Measurements from ENCODE around the gene SCRN1.
"Not testable (repeated sequence)": the region's sequence is repeated elsewhere in the genome, so short reads cannot be mapped to it uniquely, and the experiment has no call there.

SCRN1 gene

GRCh38 chr7:29970158-29970557, 19.4 kb downstream of the SCRN1 start:
- DNase-seq (ENCODE audit: insufficient read length, low spot score) (no peak), FAIRE-seq (no peak)

DNA sequence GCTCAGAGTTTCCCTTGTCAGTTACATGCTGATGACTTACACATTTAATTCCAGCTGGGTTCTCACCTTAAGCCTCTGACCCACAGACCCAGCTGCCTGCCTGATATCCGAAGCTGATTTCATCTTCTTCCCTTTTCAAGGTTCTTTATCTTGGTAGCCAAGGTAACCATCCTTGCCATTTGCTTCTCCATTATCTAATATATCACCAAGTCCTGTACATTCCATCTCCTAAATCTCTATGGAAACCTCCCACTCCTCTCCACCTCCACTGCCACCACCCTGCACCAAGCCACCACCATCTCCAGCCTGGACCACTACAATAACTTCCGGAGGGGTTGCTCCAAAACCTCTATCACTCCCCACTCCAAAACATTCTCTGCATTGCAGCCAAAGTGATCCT, 19.9 kb downstream of the SCRN1 start:
- no peak for FAIRE-seq
- DNase-seq (ENCODE audit: insufficient read length, low spot score): no peak

DNA sequence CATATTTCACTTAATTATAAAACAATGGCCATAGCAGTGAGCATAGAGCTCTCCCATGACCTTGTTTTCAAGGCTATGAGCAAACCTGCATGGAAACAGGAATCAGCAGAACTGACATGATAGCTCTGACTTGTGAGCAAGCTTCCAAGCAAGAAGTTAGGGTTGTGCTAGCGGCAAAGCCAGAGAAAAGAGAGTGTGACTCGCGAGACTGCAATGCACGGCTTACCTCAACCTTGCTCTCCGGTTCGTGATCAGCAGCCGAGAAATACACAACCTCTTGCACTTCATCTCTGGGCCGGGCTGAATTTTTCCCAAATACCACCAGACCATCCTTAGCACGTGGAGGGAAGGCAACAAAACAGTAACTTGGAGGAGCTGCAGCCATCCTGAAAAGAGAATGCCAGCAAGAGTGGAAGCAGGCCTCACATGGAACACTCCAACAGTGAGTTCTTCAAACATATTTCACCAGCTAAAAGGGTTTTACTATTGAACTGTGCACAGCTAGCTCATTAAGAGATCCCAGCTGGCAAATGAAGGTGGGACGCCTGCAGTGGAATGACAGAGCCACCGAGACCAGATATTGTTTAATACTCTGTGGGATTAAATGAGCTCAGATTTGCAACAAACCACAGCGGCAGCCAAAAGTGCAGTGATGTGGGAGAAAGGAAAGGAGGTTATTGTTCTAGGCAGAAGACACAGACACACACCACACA, 20.8 kb downstream of the SCRN1 start:
- peak; percentile 60 for DNase-seq (ENCODE audit: insufficient read length, low spot score)
- peak; percentile 91 for FAIRE-seq

- FAIRE-seq (no peak), DNase-seq (ENCODE audit: insufficient read length, low spot score) (no peak)
These were observed 24.6 kb downstream of the SCRN1 start for GRCh38 chr7:29965030-29965429.

- DNase-seq (ENCODE audit: insufficient read length, low spot score) (no peak), FAIRE-seq (no peak)
These were observed 27.6 kb downstream of the SCRN1 start for GRCh38 chr7:29962035-29962434.

- FAIRE-seq; DNase-seq (ENCODE audit: insufficient read length, low spot score): not testable (repeated sequence)
These were observed 28.0 kb downstream of the SCRN1 start for GRCh38 chr7:29961611-29962010.

- no peak for DNase-seq (ENCODE audit: insufficient read length, low spot score)
These were observed 30.8 kb downstream of the SCRN1 start for GRCh38 chr7:29958667-29959358.

GRCh38 chr7:29957521-29958310, 31.9 kb downstream of the SCRN1 start:
- FAIRE-seq (no peak), DNase-seq (ENCODE audit: insufficient read length, low spot score) (no peak)

More at GRCh38 chr7:29958667-29959358, 30.8 kb downstream of the SCRN1 start:
- no peak for FAIRE-seq

DNA sequence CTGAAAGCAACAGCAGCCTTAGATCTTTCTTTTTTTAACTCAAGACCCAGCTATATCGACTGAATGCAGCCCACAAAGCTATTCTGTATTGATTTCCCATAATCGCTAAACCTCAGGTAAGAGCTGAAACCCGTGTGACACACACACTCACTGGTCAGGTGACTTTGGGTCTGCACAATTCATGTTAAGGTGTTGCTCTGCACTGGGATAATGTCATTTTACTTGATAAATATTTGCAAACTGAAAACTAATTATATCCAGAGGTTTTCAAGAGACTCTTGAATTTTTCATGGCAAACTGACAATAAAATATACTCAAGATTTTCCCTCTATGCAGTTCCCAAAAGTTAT, 33.1 kb downstream of the SCRN1 start:
- no peak for DNase-seq (ENCODE audit: insufficient read length, low spot score)
- FAIRE-seq: no peak

DNA sequence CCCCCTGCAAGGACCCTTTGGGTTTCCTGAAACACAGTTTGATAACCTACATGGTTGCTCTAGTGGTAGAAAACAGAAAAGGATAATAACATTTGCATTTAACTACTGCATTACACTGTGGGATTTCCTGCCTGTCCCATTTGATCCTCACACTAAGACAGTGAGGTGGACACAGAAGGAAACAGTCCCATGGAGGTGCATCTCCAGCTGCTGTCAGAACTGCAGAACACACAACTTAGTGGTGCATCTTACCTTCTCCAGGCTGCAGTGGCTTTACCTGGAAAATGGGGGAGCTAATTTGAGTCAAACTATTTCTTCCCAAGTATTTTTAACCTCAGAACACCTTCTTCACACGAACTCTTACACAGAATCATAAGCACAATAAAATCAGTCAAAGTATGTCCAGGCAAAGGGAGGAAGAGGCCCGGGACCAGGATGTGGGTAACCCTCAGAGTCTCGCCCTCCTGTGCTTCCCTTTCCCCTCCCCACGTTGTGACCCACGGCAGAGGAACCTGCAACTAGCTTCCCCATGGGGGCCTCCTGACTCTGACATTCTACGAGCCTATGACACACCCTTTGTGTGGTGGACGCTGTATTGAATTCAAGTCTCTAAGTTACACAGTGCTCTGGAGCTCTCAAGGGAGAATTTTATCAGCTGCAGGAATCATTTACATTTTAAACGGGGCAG, 33.7 kb downstream of the SCRN1 start:
- DNase-seq (ENCODE audit: insufficient read length, low spot score): no peak
- no peak for FAIRE-seq

DNA sequence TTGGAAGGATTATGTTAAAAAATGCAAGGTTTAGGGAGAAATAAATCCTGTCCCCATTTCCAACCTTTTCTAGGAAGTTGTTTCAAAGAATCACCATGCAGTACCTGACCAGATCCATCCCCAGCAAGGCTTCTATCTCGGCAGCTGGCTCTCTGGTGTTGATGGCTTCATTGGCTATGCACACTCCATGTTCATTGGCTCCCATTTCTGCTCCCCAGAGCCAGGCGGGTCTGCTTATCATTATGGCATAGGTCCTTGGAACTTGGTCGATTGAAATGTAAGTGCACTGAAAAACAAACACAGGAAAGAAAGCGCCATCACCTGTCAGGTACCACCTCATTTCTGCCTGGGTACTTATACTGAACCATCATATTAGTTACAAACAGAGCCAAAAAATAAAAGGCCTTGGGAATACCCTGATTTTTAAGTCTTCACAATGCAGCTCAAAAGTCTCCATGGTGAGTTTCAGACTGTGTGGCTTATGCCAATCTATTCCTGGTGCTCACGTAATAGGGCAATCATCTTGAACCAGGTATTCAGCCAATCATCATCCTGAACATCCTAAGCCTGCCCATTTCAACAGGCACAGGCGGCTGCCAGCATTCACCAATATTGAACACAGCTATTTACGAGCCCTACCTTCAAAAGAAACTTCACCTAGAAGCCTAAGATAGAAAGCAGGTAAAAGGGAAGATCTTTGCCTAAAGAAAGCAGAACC, 34.4 kb downstream of the SCRN1 start:
- FAIRE-seq (no peak), DNase-seq (ENCODE audit: insufficient read length, low spot score) (no peak)

GRCh38 chr7:29953726-29954347, 35.8 kb downstream of the SCRN1 start:
- DNase-seq (ENCODE audit: insufficient read length, low spot score): no peak
- FAIRE-seq: no peak

DNA sequence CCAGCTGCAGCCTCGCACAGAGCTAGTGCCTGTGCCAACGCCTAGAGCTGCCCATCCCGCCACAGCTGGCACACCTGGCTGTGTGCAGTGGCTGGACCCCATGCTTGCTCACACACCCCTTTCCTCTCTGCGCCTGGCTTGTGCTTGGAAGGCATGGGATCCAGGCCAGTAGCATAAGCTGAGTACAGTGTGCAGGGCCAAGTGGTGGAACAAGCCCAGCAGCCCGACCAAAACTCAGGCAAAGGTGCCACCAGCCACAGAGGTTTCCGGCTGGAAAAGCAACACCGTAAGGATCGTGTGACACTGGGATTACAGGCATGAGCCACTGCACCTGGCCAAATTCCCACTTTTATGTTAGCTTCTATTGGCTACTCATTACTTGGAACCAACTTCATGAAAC, 38.4 kb downstream of the SCRN1 start:
- DNase-seq (ENCODE audit: insufficient read length, low spot score) (no peak), FAIRE-seq (no peak)

- DNase-seq (ENCODE audit: insufficient read length, low spot score) (no peak), FAIRE-seq (no peak)
These were observed 39.1 kb downstream of the SCRN1 start for GRCh38 chr7:29950480-29950879.

- FAIRE-seq: no peak
- no peak for DNase-seq (ENCODE audit: insufficient read length, low spot score)
These were observed 41.0 kb downstream of the SCRN1 start for GRCh38 chr7:29948587-29948986.

DNA sequence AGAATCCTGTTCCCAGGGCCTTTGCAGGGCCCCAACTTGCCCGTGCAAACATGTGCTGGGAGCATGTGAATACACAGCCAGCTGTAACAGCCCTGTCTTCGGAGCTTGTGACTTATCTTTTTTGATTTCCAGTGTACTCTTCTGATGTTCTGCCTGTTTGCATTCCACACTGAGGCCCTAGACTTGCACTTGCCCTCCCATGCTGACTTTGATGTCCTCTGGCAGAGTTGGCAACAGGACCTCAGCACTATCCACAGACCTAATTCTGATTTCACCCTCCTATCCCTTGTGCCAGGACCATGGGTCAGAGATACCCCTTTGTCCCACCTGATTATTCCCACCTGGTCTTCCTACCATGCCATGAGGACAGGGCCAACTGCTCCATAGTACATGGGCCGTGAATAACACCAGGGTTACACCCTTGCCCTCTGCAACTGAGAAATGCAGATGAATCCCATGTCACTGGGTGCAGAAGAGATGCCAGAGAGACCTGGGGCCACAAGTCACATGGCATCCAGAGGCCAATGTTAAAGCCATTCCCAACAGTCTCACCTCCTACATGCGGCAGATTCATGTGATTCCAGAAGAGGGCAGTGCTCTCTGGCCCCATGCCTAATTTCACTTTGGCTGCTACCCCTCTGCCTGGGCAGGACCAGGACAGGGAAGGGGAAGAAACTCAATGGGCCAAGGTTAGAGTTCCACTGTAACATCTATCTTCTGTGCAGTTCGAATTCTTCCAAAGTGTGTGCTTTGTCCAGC, 43.0 kb downstream of the SCRN1 start:
- FAIRE-seq (no peak), DNase-seq (ENCODE audit: insufficient read length, low spot score) (no peak)

- FAIRE-seq: no peak
- no peak for DNase-seq (ENCODE audit: insufficient read length, low spot score)
These were observed 44.3 kb downstream of the SCRN1 start for GRCh38 chr7:29945259-29945809.

- FAIRE-seq: no peak
These were observed 49.4 kb downstream of the SCRN1 start for GRCh38 chr7:29940199-29940598.

DNA sequence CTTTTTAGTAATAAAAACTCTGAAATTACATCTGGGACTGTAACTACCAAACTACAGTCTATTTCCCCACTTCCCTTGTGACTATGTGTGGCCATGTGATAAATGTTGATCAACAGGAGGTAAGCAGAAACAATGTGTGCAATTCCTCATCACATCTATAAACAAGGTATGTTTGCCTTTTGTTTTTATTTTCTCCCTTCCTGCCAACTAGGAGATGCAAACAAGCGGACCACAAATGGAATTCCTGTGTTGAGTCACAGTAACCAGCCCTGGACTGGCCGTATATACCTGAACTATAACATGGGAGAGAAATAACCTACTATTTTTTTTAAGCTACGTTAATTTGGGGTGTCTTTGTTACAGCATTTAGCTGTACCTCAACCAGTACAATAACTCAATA, 52.5 kb downstream of the SCRN1 start:
- FAIRE-seq: no peak
- DNase-seq (ENCODE audit: insufficient read length, low spot score): no peak

More at GRCh38 chr7:29940199-29940598, 49.4 kb downstream of the SCRN1 start:
- no peak for DNase-seq (ENCODE audit: insufficient read length, low spot score)

Data from HTR-8/SVneo (cell line).